ENCODE measurements around the gene HSD17B8.

HSD17B8 gene

GRCh38 chr6:33171880-33172687 is 32.4 kb upstream of the HSD17B8 start:
- no peak for DNase-seq

- DNase-seq: no peak
Observed at GRCh38 chr6:33172688-33173534, 31.5 kb upstream of the HSD17B8 start.

GRCh38 chr6:33173535-33174180 is 30.8 kb upstream of the HSD17B8 start:
- DNase-seq: no peak

- no peak for DNase-seq
Observed at GRCh38 chr6:33174784-33175183, 29.7 kb upstream of the HSD17B8 start.

GRCh38 chr6:33175436-33176069 is 28.9 kb upstream of the HSD17B8 start:
- no peak for DNase-seq

- no peak for DNase-seq
Observed at GRCh38 chr6:33176906-33177305, 27.5 kb upstream of the HSD17B8 start.

- DNase-seq: no peak
Observed at GRCh38 chr6:33177552-33178446, 26.7 kb upstream of the HSD17B8 start.

- DNase-seq: no peak
Observed at GRCh38 chr6:33178755-33179475, 25.5 kb upstream of the HSD17B8 start.

- DNase-seq: no peak
Observed at GRCh38 chr6:33181141-33181540, 23.3 kb upstream of the HSD17B8 start.

GRCh38 chr6:33183071-33183683 is 21.3 kb upstream of the HSD17B8 start:
- no peak for DNase-seq

- DNase-seq: no peak
Observed at GRCh38 chr6:33185190-33185589, 19.3 kb upstream of the HSD17B8 start.

GRCh38 chr6:33185654-33186187 is 18.7 kb upstream of the HSD17B8 start:
- DNase-seq: no peak

GRCh38 chr6:33187809-33188208 is 16.6 kb upstream of the HSD17B8 start:
- no peak for DNase-seq

GRCh38 chr6:33189164-33189563 is 15.3 kb upstream of the HSD17B8 start:
- DNase-seq: no peak

GRCh38 chr6:33189625-33190448 is 14.6 kb upstream of the HSD17B8 start:
- no peak for DNase-seq

- DNase-seq: no peak
Observed at GRCh38 chr6:33190504-33191107, 13.8 kb upstream of the HSD17B8 start.

- no peak for DNase-seq
Observed at GRCh38 chr6:33191383-33192104, 12.9 kb upstream of the HSD17B8 start.

- DNase-seq: no peak
Observed at GRCh38 chr6:33192105-33192646, 12.3 kb upstream of the HSD17B8 start, which contains the start of gene COL11A2. COL11A2 (minus strand) TSS chr6:33192467; CDS start chr6:33192240, 227 bp downstream.
